Fibroblast of lung (primary cell): Measurements from ENCODE around the gene ANKMY1.

ENCODE experiments used
- EZH2 ChIP-seq: IDR thresholded peaks from 2 replicates; pipeline ENCODE4 v1.5.1; 2012; ENCODE audit warnings: low read length, control low read depth, mild to moderate bottlenecking; ENCODE audit errors: missing control alignments
- TF ChIP-seq, protein P1 (sequence below), 2 donors: IDR thresholded peaks in 1 of 2; conservative IDR thresholded peaks in 1 of 2; 1 replicate in 1 of 2; 2 replicates in 1 of 2; pipeline ENCODE4 v1.5.1; 2011 to 2012; ENCODE audit warnings: low read length in 2 of 2, control low read depth in 1 of 2, inconsistent platforms in 1 of 2, low read depth in 1 of 2, mild to moderate bottlenecking in 1 of 2

- TF ChIP-seq, protein P1, sequence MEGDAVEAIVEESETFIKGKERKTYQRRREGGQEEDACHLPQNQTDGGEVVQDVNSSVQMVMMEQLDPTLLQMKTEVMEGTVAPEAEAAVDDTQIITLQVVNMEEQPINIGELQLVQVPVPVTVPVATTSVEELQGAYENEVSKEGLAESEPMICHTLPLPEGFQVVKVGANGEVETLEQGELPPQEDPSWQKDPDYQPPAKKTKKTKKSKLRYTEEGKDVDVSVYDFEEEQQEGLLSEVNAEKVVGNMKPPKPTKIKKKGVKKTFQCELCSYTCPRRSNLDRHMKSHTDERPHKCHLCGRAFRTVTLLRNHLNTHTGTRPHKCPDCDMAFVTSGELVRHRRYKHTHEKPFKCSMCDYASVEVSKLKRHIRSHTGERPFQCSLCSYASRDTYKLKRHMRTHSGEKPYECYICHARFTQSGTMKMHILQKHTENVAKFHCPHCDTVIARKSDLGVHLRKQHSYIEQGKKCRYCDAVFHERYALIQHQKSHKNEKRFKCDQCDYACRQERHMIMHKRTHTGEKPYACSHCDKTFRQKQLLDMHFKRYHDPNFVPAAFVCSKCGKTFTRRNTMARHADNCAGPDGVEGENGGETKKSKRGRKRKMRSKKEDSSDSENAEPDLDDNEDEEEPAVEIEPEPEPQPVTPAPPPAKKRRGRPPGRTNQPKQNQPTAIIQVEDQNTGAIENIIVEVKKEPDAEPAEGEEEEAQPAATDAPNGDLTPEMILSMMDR (conservative IDR thresholded peaks at IDR 0.05 in 1 of 2, IDR thresholded peaks at IDR 0.05 in 1 of 2; ENCODE audit: low read depth in 1 of 2, low read length in 2 of 2) = no peak
- TF ChIP-seq EZH2 = no peak
These were observed 42.7 kb upstream of the ANKMY1 start for GRCh38 chr2:240600451-240600961.
